GM12878 (cell line): ENCODE data around the gene CTNNBL1. TPM values are rescaled to one million over a fixed set of nuclear protein-coding genes. Genes with fewer than 3 reads are reported as not detected.

Experiments used
- ATAC-seq: fragments of 200-7000 bp; cut with Tn5 transposase; 3 replicates; pipeline ENCODE4 v1.9.1; 2020; ENCODE audit warnings: mild to moderate bottlenecking, moderate library complexity
- BruUV-seq: library from RNA; stranded (reverse); fragments of 400-500 nt; replicated peaks from 2 replicates; lab custom pipeline; 2021; lab: Mats Ljungman, UMichigan
- CTCF ChIA-PET: fragments of 300-600 bp; sonication (Branson Sonifier 250); formaldehyde crosslinking; extraction: SDS; loops from one replicate; lab custom pipeline; 2021; ENCODE audit warnings: inconsistent platforms; lab: Yijun Ruan, JAX
- POLR2A ChIA-PET: fragments of 350-600 bp; formaldehyde crosslinking; extraction: SDS; loops from one replicate; lab custom pipeline; 2021; ENCODE audit warnings: inconsistent platforms; lab: Charles Lee
- RAD21 ChIA-PET: fragments of 300-600 bp; sonication (Branson Sonifier 250); formaldehyde crosslinking; loops from one replicate; lab custom pipeline; 2023; ENCODE audit warnings: antibody characterized with exemption; ENCODE audit not compliant: unreplicated experiment; lab: Charles Lee
- SMC1A ChIA-PET: fragments of 300-600 bp; sonication (Branson Sonifier 250); formaldehyde crosslinking; loops from one replicate; lab custom pipeline; 2023; ENCODE audit not compliant: unreplicated experiment, uncharacterized antibody; lab: Charles Lee
- DNase-seq: peaks from one replicate; pipeline ENCODE4 v3.0.0-alpha.2; 2011; ENCODE audit warnings: low read depth, low spot score
- FAIRE-seq: peaks from 3 replicates; lab custom pipeline; 2011; peaks lifted over from hg19 to GRCh38; lab: Jason Lieb, UNC
- H2AFZ ChIP-seq: 2 replicates; pipeline ENCODE4 v1.6.0; 2011; ENCODE audit warnings: low read depth, low read length, control low read depth; ENCODE audit not compliant: control insufficient read depth
- H3K27ac ChIP-seq: 2 replicates; pipeline ENCODE4 v1.5.1; 2011; ENCODE audit warnings: control low read depth; ENCODE audit not compliant: control insufficient read depth, insufficient read depth
- H3K27me3 ChIP-seq, 2 experiments: replicated peaks in 1 of 2; 2 replicates each; pipeline versions ENCODE4 v1.6.0 to v1.6.1; 2011; ENCODE audit warnings: low read length in 1 of 2; ENCODE audit not compliant: control insufficient read depth in 2 of 2, insufficient read depth in 2 of 2
- H3K36me3 ChIP-seq, 2 experiments: 2 replicates each; pipeline ENCODE4 v1.5.1; 2011; ENCODE audit warnings: low read length in 1 of 2; ENCODE audit not compliant: control insufficient read depth in 2 of 2, insufficient read depth in 2 of 2
- H3K4me1 ChIP-seq: 2 replicates; pipeline ENCODE4 v1.6.1; 2011; ENCODE audit warnings: mild to moderate bottlenecking, low read length, moderate library complexity, mixed read lengths; ENCODE audit not compliant: control insufficient read depth, insufficient read depth
- H3K4me2 ChIP-seq: 2 replicates; pipeline ENCODE4 v1.6.0; 2011; ENCODE audit warnings: control low read depth; ENCODE audit not compliant: control insufficient read depth, insufficient read depth
- H3K4me3 ChIP-seq: fragments of 200-600 bp; sonication (generic); 2 replicates; pipeline ENCODE4 v1.5.1; 2016
- H3K79me2 ChIP-seq: 2 replicates; pipeline ENCODE4 v1.6.0; 2011; ENCODE audit warnings: low read length; ENCODE audit not compliant: control insufficient read depth, insufficient read depth
- H3K9ac ChIP-seq: 2 replicates; pipeline ENCODE4 v1.8.0; 2011; ENCODE audit warnings: low read length, control low read depth, mixed read lengths; ENCODE audit not compliant: control insufficient read depth, insufficient read depth
- H3K9me3 ChIP-seq: replicated peaks from 3 replicates; pipeline ENCODE4 v1.5.1; 2011; ENCODE audit warnings: mild to moderate bottlenecking, low read length; ENCODE audit not compliant: control insufficient read depth, insufficient read depth
- H4K20me1 ChIP-seq: 2 replicates; pipeline ENCODE4 v1.6.0; 2011; ENCODE audit not compliant: control insufficient read depth, insufficient read depth
- FOS ChIP-seq: IDR thresholded peaks from 3 replicates; pipeline ENCODE4 v1.6.1; 2011; ENCODE audit warnings: borderline replicate concordance; ENCODE audit not compliant: insufficient read length; ENCODE audit errors: extremely low read depth
- NFYA ChIP-seq: IDR thresholded peaks from 2 replicates; pipeline ENCODE4 v1.6.1; 2011; ENCODE audit warnings: low read depth, mild to moderate bottlenecking, low read length, improper control_type of control experiment, borderline replicate concordance
- NR2C1 ChIP-seq: fragments of 450-650 bp; IDR thresholded peaks from 2 replicates; pipeline ENCODE4 v1.6.1; 2017; ENCODE audit warnings: antibody characterized with exemption, mild to moderate bottlenecking, moderate library complexity
- RB1 ChIP-seq: fragments of 450-650 bp; formaldehyde crosslinking; IDR thresholded peaks from 2 replicates; pipeline ENCODE4 v1.6.1; 2017; ENCODE audit warnings: mild to moderate bottlenecking, borderline replicate concordance
- TCF3 ChIP-seq: IDR thresholded peaks from 2 replicates; pipeline ENCODE4 v1.6.1; 2012; ENCODE audit warnings: low read depth, mild to moderate bottlenecking, low read length, borderline replicate concordance; ENCODE audit not compliant: insufficient read depth
- WGBS: methylation state at CpG from one replicate; pipeline ENCODE4 v1.1.6; 2016; ENCODE audit warnings: low lambda C conversion rate; ENCODE audit not compliant: insufficient replicate concordance, insufficient coverage; ENCODE audit errors: missing lambda C conversion rate; 5-methylcytosine and 5-hydroxymethylcytosine counted together
- in situ Hi-C: fragments of 300-500 bp; cut with MboI; formaldehyde crosslinking; loops from 9 replicates; pipeline ENCODE4 v1.14.3; 2018; ENCODE audit warnings: mixed read lengths
- intact Hi-C: fragments of 100-400 bp; cut with micrococcal nuclease; formaldehyde crosslinking; loops from one replicate; pipeline ENCODE4 v1.14.2; 2022; ENCODE audit not compliant: unreplicated experiment
- polyA plus RNA-seq, 11 experiments: library from polyadenylated mRNA; depleted of rRNA in 4 of 11; unstranded in 6 of 11; stranded (reverse) in 5 of 11; fragments of >200 nt; fragmentation: Nextera tagmentation in 4 of 11; fragmentation: Illumina TruSeq in 1 of 11; extraction: Ambion mirVana in 4 of 11; extraction: Trizol in 1 of 11; gene quantifications; 1 replicate in 1 of 11; 2 replicates in 10 of 11; pipeline versions ENCODE4 v1.2.1 to v1.2.3, GENCODE V29; 2011 to 2016; ENCODE audit warnings: inconsistent platforms in 2 of 11, missing spikeins in 2 of 11, low read depth in 1 of 11
- total RNA-seq, 4 experiments: library from RNA; depleted of rRNA in 3 of 4; stranded (reverse); fragments of >200 nt in 3 of 4; fragmentation: Illumina TruSeq in 1 of 4; extraction: Trizol in 1 of 4; gene quantifications; 2 replicates each; pipeline versions ENCODE4 v1.2.1 to v1.2.3, GENCODE V29; 2013 to 2021
- TF ChIP-seq, protein P1 (sequence below): fragments of 450-650 bp; IDR thresholded peaks from 2 replicates; pipeline ENCODE4 v1.6.1; 2018; ENCODE audit warnings: borderline replicate concordance, mild to moderate bottlenecking; ENCODE audit not compliant: partially characterized antibody
- TF ChIP-seq, protein P2 (sequence below): IDR thresholded peaks from 2 replicates; pipeline ENCODE4 v1.6.1; 2011; ENCODE audit warnings: borderline replicate concordance, low read depth, mild to moderate bottlenecking, moderate library complexity, low read length; ENCODE audit not compliant: insufficient read depth, poor library complexity, severe bottlenecking
- TF ChIP-seq, protein P3 (sequence below): IDR thresholded peaks from 2 replicates; pipeline ENCODE4 v1.6.1; 2011; ENCODE audit warnings: mild to moderate bottlenecking, low read depth, low read length, moderate library complexity; ENCODE audit not compliant: insufficient replicate concordance

The CTNNBL1 gene
- total and polyA plus RNA-seq, 10 of the 15 experiments (the other 5 are each of a cell fraction or from before 2014, with no cell fraction given), result 43.1 to 102 (median 67.8) TPM

DNA sequence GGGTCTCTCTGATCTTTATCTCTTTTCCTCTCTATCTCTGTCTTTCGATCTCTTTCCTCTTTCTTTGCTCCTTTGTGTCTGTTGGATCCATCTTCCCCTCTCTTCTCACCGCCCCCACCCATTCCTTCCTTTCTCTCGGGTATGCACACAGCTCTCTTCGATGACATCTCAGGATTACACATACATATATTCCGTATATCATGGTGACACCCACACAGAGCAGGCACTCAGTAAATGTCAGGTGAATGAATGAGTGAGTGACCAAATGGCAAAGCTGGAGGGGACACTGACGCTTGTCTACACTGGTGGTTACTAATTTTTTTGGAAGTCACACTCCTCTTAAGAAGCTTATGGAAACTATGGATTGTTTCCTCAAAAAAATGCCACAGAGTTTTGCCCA lies 219.0 kb downstream of the CTNNBL1 start:
- SMC1A ChIA-PET, result interaction anchor here (0.8 to 1.2 kb wide), 2 partner anchors 11 to 12 kb away, joined by 3 read pairs; no protein-coding TSS in a partner anchor
- no peak overlapping the region for H2AFZ ChIP-seq
- ATAC-seq, result no peak
- RAD21 ChIA-PET, result interaction anchor here (1.3 kb wide), 1 partner anchor 79 kb away, joined by 3 read pairs; no protein-coding TSS in a partner anchor
- in situ Hi-C loops, result no loop called here
- no peak overlapping the region for H3K27ac ChIP-seq
- TF ChIP-seq FOS (no peak), TCF3 (no peak)
- CTCF ChIA-PET, result interaction anchor here (0.7 kb wide), 1 partner anchor 1719 kb away, joined by 3 read pairs; no protein-coding TSS in a partner anchor
- H4K20me1 ChIP-seq, result no peaks in the 10 kb centered on the region
- 63% methylated on average over 6 of the region's 6 CpGs for WGBS
- no peaks in the 10 kb centered on the region; a peak in 2 of 4 replicates for H3K27me3 ChIP-seq
- no peaks in the 10 kb centered on the region for H3K9me3 ChIP-seq
- FAIRE-seq, result no peak
- H3K36me3 ChIP-seq, result no peaks in the 10 kb centered on the region
- BruUV-seq, result no TSS peak
- H3K4me1 ChIP-seq, result no peaks in the 10 kb centered on the region; the same call in none of the 2 replicates
- no peak for DNase-seq
- H3K4me2 ChIP-seq, result no peak overlapping the region
- H3K79me2 ChIP-seq, result no peaks in the 10 kb centered on the region
- no peak overlapping the region for H3K4me3 ChIP-seq
- intact Hi-C loops, result no loop called here
- POLR2A ChIA-PET, result no interaction called here
- no peak overlapping the region for H3K9ac ChIP-seq

DNA sequence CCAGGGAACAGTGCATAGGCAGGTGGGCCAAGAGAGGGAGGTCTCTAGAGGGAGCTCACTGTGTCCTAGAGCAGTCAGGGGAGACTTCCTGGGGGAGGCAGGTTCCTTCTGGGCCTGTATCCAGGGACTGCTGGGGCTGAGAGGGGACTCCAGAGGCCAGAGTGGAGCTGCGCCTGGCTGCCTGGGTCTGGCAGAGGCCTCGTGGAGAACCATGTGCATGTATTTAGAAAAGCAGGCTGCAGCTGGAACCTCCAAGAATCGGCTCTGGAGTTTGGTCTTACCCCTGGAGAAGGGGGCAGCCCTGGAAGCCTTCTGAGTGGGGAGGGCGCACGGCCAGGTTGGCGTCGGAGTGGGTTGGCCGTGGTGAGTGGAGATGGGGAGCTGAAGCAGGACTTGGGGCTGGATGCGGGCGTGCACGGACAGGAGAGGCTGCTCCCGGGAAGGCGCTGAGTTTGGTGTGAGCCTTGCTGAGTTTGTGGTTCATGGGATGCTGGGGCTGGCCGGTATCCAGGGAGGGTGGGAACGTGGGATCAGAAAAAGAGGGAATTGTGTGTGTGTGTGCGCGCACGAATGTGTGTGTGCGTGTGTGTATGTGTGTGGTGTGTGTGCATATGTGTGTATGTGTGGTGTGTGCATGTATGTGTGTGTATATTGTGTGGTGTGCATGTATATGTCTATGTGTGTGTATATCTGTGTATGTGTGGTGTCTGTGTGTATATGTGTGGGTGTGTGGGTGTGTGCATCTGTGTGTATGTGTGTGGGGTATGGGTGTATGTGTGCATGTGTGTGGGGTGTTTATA lies 219.9 kb downstream of the CTNNBL1 start:
- Histone ChIP-seq H3K9ac (no peak overlapping the region), H3K79me2 (no peaks in the 10 kb centered on the region), H3K9me3 (no peaks in the 10 kb centered on the region), H3K4me1 (no peaks in the 10 kb centered on the region; the same call in none of the 2 replicates), H3K4me2 (no peak overlapping the region), H4K20me1 (no peaks in the 10 kb centered on the region), H2AFZ (no peak overlapping the region), H3K27me3 (no peaks in the 10 kb centered on the region; a peak in 2 of 4 replicates), H3K36me3 (no peaks in the 10 kb centered on the region), H3K27ac (no peak overlapping the region), H3K4me3 (no peak overlapping the region)
- BruUV-seq, result no TSS peak
- ChIA-PET SMC1A (interaction anchor here (1.2 kb wide), 1 partner anchor 11 kb away, joined by 3 read pairs; no protein-coding TSS in a partner anchor), CTCF (no interaction called here), POLR2A (no interaction called here), RAD21 (no interaction called here)
- TF ChIP-seq, protein P1, sequence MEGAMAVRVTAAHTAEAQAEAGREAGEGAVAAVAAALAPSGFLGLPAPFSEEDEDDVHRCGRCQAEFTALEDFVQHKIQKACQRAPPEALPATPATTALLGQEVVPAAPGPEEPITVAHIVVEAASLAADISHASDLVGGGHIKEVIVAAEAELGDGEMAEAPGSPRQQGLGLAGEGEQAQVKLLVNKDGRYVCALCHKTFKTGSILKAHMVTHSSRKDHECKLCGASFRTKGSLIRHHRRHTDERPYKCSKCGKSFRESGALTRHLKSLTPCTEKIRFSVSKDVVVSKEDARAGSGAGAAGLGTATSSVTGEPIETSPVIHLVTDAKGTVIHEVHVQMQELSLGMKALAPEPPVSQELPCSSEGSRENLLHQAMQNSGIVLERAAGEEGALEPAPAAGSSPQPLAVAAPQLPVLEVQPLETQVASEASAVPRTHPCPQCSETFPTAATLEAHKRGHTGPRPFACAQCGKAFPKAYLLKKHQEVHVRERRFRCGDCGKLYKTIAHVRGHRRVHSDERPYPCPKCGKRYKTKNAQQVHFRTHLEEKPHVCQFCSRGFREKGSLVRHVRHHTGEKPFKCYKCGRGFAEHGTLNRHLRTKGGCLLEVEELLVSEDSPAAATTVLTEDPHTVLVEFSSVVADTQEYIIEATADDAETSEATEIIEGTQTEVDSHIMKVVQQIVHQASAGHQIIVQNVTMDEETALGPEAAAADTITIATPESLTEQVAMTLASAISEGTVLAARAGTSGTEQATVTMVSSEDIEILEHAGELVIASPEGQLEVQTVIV, result peak; percentile 29
- TF ChIP-seq, protein P2, sequence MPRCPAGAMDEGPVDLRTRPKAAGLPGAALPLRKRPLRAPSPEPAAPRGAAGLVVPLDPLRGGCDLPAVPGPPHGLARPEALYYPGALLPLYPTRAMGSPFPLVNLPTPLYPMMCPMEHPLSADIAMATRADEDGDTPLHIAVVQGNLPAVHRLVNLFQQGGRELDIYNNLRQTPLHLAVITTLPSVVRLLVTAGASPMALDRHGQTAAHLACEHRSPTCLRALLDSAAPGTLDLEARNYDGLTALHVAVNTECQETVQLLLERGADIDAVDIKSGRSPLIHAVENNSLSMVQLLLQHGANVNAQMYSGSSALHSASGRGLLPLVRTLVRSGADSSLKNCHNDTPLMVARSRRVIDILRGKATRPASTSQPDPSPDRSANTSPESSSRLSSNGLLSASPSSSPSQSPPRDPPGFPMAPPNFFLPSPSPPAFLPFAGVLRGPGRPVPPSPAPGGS, result peak; percentile 44
- TF ChIP-seq, protein P3, sequence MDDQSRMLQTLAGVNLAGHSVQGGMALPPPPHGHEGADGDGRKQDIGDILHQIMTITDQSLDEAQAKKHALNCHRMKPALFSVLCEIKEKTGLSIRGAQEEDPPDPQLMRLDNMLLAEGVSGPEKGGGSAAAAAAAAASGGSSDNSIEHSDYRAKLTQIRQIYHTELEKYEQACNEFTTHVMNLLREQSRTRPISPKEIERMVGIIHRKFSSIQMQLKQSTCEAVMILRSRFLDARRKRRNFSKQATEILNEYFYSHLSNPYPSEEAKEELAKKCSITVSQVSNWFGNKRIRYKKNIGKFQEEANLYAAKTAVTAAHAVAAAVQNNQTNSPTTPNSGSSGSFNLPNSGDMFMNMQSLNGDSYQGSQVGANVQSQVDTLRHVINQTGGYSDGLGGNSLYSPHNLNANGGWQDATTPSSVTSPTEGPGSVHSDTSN, result peak; percentile 3
- TF ChIP-seq RB1 (no peak), NR2C1 (no peak), NFYA (no peak)
- ATAC-seq (no peak), FAIRE-seq (no peak), DNase-seq (no peak)
- 83% methylated on average over 19 of the region's 19 CpGs for WGBS
- intact Hi-C loops, result no loop called here
- in situ Hi-C loops, result no loop called here
